NCI-H345 (cell line): ENCODE data around the gene SCGB1C2.

Experiments
- DNase-seq: peaks from one replicate; lab custom pipeline; 2025; lab: John Stamatoyannopoulos, UW

The SCGB1C2 gene

GRCh38 chr17:172401-172800 is 35.0 kb downstream of the SCGB1C2 start:
- no peak for DNase-seq

- no peak for DNase-seq
Observed at GRCh38 chr17:173166-173911, 36.0 kb downstream of the SCGB1C2 start.

- no peak for DNase-seq
Observed at GRCh38 chr17:177155-177554, 39.8 kb downstream of the SCGB1C2 start.

GRCh38 chr17:177762-178161 is 40.4 kb downstream of the SCGB1C2 start:
- no peak for DNase-seq

GRCh38 chr17:178292-179065 is 41.1 kb downstream of the SCGB1C2 start:
- no peak for DNase-seq

GRCh38 chr17:179066-179432 is 41.7 kb downstream of the SCGB1C2 start:
- DNase-seq: no peak

- no peak for DNase-seq
Observed at GRCh38 chr17:179781-180380, 42.5 kb downstream of the SCGB1C2 start.

GRCh38 chr17:180381-181244 is 43.2 kb downstream of the SCGB1C2 start:
- DNase-seq: no peak

GRCh38 chr17:181245-182049 is 44.1 kb downstream of the SCGB1C2 start, which contains the start of gene DOC2B:
DOC2B (minus strand) TSS chr17:181650; CDS start chr17:181479, 171 bp downstream.
- no peak for DNase-seq

GRCh38 chr17:182050-182751 is 44.8 kb downstream of the SCGB1C2 start:
- DNase-seq: no peak

GRCh38 chr17:183021-183420 is 45.7 kb downstream of the SCGB1C2 start:
- DNase-seq: no peak

GRCh38 chr17:185445-186138 is 48.2 kb downstream of the SCGB1C2 start:
- DNase-seq: no peak

GRCh38 chr17:187130-187529 is 49.8 kb downstream of the SCGB1C2 start:
- no peak for DNase-seq
